HepG2 (cell line): ENCODE data around the gene RABIF. TPM values are rescaled to one million over a fixed set of nuclear protein-coding genes. Genes with fewer than 3 reads are reported as not detected.
A peak's percentile ranks its signal among the peaks of the same experiment; 100 is the strongest.

Source experiments
- ARHGAP35 ChIP-seq: sonication (generic); formaldehyde crosslinking; IDR thresholded peaks from 2 replicates; pipeline ENCODE4 v1.9.0; 2022; ENCODE audit warnings: mild to moderate bottlenecking, inconsistent platforms, moderate library complexity, missing genetic modification reagents, borderline replicate concordance
- GTF2F1 ChIP-seq: fragments of 150-350 bp; IDR thresholded peaks from 2 replicates; pipeline ENCODE4 v1.6.1; 2014; ENCODE audit warnings: low read length
- HOXA7 ChIP-seq: sonication (generic); formaldehyde crosslinking; IDR thresholded peaks from 2 replicates; pipeline ENCODE4 v1.8.1; 2022; ENCODE audit warnings: mild to moderate bottlenecking, missing genetic modification reagents, moderate library complexity
- NCOR1 ChIP-seq: fragments of 200-600 bp; sonication (generic); IDR thresholded peaks from 2 replicates; pipeline ENCODE4 v1.7.0; 2017; ENCODE audit warnings: antibody characterized with exemption, low read length, borderline replicate concordance
- PHF8 ChIP-seq: sonication (generic); formaldehyde crosslinking; IDR thresholded peaks from 2 replicates; pipeline ENCODE4 v1.5.0; 2020; ENCODE audit warnings: missing genetic modification reagents
- RBM39 ChIP-seq: fragments of 200-400 bp; formaldehyde crosslinking; IDR thresholded peaks from one replicate; pipeline ENCODE4 v1.6.1; 2018; ENCODE audit warnings: antibody characterized with exemption, mild to moderate bottlenecking, low read depth, low read length; ENCODE audit not compliant: poor library complexity, severe bottlenecking
- ZNF17 ChIP-seq: sonication (generic); formaldehyde crosslinking; IDR thresholded peaks from 2 replicates; pipeline ENCODE4 v1.5.0; 2020; ENCODE audit warnings: mild to moderate bottlenecking, missing genetic modification reagents
- ZNF180 ChIP-seq: sonication (generic); formaldehyde crosslinking; IDR thresholded peaks from 2 replicates; pipeline ENCODE4 v1.4.0; 2020; ENCODE audit warnings: low read depth, missing genetic modification reagents, borderline replicate concordance
- ZNF569 ChIP-seq: sonication (generic); formaldehyde crosslinking; IDR thresholded peaks from 2 replicates; pipeline ENCODE4 v1.5.0; 2020; ENCODE audit warnings: mild to moderate bottlenecking, missing genetic modification reagents, moderate library complexity, borderline replicate concordance
- ZNF572 ChIP-seq: sonication (generic); formaldehyde crosslinking; IDR thresholded peaks from 2 replicates; pipeline ENCODE4 v1.5.1; 2020; ENCODE audit warnings: mild to moderate bottlenecking, missing genetic modification reagents
- ZNF75D ChIP-seq: sonication (generic); formaldehyde crosslinking; IDR thresholded peaks from 2 replicates; pipeline ENCODE4 v1.8.1; 2023; ENCODE audit warnings: missing genetic modification reagents, mild to moderate bottlenecking, borderline replicate concordance
- ZNF878 ChIP-seq: sonication (generic); formaldehyde crosslinking; IDR thresholded peaks from 2 replicates; pipeline ENCODE4 v1.8.1; 2023; ENCODE audit warnings: mild to moderate bottlenecking, missing genetic modification reagents, moderate library complexity
- polyA plus RNA-seq, 8 experiments: library from polyadenylated mRNA; depleted of rRNA in 3 of 8; stranded (reverse) in 7 of 8; unstranded in 1 of 8; fragments of >200 nt; fragmentation: Illumina TruSeq in 4 of 8; extraction: Trizol in 4 of 8; gene quantifications; 2 replicates each; pipeline versions ENCODE4 v1.2.1 to v1.2.3, GENCODE V29; 2011 to 2016; ENCODE audit warnings: low read depth in 4 of 8, missing spikeins in 1 of 8, mixed read lengths in 1 of 8; ENCODE audit not compliant: insufficient read depth in 1 of 8
- total RNA-seq, 5 experiments: library from RNA; depleted of rRNA; stranded (reverse); fragments of >200 nt; fragmentation: Illumina TruSeq; extraction: Trizol; gene quantifications; 2 replicates each; pipeline ENCODE4 v1.2.3, GENCODE V29; 2016; ENCODE audit warnings: low read depth in 1 of 5
- TF ChIP-seq, protein P1 (sequence below): sonication (generic); formaldehyde crosslinking; IDR thresholded peaks from 2 replicates; pipeline ENCODE4 v1.4.0; 2020; ENCODE audit warnings: low read depth, missing genetic modification reagents
- TF ChIP-seq, protein P2 (sequence below): sonication (generic); formaldehyde crosslinking; IDR thresholded peaks from 2 replicates; pipeline ENCODE4 v1.5.0; 2020; ENCODE audit warnings: missing genetic modification reagents
- TF ChIP-seq, protein P3 (sequence below): sonication (generic); formaldehyde crosslinking; IDR thresholded peaks from 2 replicates; pipeline ENCODE4 v1.5.0; 2020; ENCODE audit warnings: missing genetic modification reagents
- TF ChIP-seq, protein P4 (sequence below): IDR thresholded peaks from 2 replicates; pipeline ENCODE4 v1.6.1; 2016; ENCODE audit warnings: missing compliant biosample characterization, missing genetic modification reagents, borderline replicate concordance
- TF ChIP-seq, protein P5 (sequence below): IDR thresholded peaks from 2 replicates; pipeline ENCODE4 v1.4.0; 2020; ENCODE audit warnings: mild to moderate bottlenecking, missing genetic modification reagents

The RABIF gene
- total and polyA plus RNA-seq, 2 of the 13 experiments (the other 11 are each of a cell fraction or from before 2014, with no cell fraction given), result 7.6 to 8.3 TPM

DNA sequence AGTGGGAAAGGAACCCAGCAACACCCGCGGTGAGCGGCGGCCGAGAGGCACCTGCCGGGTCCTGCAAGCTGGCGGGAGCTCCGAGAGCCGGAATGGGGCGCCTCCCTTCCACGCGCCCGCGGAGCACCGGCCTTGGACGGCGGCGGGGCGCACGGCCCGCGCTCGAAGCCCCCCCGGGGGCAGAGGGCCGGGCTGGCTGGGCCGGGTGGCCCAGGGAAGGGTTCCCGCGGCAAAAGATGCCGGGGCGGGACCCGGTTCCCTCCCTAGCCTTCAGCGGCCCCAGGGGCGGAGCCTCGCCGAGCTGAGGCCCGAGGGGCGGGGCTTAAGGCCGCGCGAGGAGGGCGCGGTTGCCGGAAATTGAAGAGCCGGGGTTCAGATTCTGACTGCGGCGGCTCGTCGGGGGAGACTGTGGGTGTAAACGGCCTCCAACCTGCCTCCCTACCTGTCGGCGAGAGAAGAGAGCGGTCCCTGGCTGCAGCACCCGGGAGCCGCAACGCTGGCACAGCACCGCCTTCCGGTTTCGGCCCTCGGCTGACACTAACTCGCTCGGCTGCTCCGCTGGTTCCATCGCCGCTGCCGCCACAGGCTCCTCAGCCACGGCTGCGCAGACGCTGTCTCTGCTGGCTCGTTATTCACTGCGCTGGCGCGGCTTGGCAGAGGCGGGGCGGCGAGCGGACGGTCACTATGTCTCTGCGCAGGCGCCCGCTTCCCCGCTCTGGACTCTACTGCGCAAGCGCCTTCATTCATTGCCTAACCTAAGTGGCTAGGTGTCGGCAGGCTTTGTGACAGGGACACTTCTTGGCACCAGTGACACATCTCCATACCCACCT, at the start of gene RABIF (continued):
- TF ChIP-seq, protein P1, sequence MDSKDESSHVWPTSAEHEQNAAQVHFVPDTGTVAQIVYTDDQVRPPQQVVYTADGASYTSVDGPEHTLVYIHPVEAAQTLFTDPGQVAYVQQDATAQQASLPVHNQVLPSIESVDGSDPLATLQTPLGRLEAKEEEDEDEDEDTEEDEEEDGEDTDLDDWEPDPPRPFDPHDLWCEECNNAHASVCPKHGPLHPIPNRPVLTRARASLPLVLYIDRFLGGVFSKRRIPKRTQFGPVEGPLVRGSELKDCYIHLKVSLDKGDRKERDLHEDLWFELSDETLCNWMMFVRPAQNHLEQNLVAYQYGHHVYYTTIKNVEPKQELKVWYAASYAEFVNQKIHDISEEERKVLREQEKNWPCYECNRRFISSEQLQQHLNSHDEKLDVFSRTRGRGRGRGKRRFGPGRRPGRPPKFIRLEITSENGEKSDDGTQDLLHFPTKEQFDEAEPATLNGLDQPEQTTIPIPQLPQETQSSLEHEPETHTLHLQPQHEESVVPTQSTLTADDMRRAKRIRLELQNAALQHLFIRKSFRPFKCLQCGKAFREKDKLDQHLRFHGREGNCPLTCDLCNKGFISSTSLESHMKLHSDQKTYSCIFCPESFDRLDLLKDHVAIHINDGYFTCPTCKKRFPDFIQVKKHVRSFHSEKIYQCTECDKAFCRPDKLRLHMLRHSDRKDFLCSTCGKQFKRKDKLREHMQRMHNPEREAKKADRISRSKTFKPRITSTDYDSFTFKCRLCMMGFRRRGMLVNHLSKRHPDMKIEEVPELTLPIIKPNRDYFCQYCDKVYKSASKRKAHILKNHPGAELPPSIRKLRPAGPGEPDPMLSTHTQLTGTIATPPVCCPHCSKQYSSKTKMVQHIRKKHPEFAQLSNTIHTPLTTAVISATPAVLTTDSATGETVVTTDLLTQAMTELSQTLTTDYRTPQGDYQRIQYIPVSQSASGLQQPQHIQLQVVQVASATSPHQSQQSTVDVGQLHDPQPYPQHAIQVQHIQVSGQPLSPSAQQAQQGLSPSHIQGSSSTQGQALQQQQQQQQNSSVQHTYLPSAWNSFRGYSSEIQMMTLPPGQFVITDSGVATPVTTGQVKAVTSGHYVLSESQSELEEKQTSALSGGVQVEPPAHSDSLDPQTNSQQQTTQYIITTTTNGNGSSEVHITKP, result no peak
- TF ChIP-seq PHF8, result peak; percentile 94
- TF ChIP-seq ZNF75D (CRISPR knock-in tag), result no peak
- no peak for TF ChIP-seq ZNF180 (CRISPR knock-in tag)
- TF ChIP-seq, protein P2, sequence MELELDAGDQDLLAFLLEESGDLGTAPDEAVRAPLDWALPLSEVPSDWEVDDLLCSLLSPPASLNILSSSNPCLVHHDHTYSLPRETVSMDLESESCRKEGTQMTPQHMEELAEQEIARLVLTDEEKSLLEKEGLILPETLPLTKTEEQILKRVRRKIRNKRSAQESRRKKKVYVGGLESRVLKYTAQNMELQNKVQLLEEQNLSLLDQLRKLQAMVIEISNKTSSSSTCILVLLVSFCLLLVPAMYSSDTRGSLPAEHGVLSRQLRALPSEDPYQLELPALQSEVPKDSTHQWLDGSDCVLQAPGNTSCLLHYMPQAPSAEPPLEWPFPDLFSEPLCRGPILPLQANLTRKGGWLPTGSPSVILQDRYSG (CRISPR knock-in tag), result 0 out of 2 replicates have a peak, but pooled peaks have one; percentile 70
- TF ChIP-seq NCOR1, result no peak
- TF ChIP-seq ZNF569, result no peak
- TF ChIP-seq ZNF17, result no peak
- peak; percentile 71; the same call in 1 of the 2 replicates for TF ChIP-seq ARHGAP35
- TF ChIP-seq, protein P3, sequence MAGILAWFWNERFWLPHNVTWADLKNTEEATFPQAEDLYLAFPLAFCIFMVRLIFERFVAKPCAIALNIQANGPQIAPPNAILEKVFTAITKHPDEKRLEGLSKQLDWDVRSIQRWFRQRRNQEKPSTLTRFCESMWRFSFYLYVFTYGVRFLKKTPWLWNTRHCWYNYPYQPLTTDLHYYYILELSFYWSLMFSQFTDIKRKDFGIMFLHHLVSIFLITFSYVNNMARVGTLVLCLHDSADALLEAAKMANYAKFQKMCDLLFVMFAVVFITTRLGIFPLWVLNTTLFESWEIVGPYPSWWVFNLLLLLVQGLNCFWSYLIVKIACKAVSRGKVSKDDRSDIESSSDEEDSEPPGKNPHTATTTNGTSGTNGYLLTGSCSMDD (CRISPR knock-in tag), result no peak
- TF ChIP-seq, protein P4, sequence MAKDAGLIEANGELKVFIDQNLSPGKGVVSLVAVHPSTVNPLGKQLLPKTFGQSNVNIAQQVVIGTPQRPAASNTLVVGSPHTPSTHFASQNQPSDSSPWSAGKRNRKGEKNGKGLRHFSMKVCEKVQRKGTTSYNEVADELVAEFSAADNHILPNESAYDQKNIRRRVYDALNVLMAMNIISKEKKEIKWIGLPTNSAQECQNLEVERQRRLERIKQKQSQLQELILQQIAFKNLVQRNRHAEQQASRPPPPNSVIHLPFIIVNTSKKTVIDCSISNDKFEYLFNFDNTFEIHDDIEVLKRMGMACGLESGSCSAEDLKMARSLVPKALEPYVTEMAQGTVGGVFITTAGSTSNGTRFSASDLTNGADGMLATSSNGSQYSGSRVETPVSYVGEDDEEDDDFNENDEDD, result peak; percentile 34; the same call in 1 of the 2 replicates
- TF ChIP-seq GTF2F1, result no peak
- no peak for TF ChIP-seq ZNF878 (CRISPR knock-in tag)
- TF ChIP-seq RBM39, result peak; percentile 95
- TF ChIP-seq, protein P5, sequence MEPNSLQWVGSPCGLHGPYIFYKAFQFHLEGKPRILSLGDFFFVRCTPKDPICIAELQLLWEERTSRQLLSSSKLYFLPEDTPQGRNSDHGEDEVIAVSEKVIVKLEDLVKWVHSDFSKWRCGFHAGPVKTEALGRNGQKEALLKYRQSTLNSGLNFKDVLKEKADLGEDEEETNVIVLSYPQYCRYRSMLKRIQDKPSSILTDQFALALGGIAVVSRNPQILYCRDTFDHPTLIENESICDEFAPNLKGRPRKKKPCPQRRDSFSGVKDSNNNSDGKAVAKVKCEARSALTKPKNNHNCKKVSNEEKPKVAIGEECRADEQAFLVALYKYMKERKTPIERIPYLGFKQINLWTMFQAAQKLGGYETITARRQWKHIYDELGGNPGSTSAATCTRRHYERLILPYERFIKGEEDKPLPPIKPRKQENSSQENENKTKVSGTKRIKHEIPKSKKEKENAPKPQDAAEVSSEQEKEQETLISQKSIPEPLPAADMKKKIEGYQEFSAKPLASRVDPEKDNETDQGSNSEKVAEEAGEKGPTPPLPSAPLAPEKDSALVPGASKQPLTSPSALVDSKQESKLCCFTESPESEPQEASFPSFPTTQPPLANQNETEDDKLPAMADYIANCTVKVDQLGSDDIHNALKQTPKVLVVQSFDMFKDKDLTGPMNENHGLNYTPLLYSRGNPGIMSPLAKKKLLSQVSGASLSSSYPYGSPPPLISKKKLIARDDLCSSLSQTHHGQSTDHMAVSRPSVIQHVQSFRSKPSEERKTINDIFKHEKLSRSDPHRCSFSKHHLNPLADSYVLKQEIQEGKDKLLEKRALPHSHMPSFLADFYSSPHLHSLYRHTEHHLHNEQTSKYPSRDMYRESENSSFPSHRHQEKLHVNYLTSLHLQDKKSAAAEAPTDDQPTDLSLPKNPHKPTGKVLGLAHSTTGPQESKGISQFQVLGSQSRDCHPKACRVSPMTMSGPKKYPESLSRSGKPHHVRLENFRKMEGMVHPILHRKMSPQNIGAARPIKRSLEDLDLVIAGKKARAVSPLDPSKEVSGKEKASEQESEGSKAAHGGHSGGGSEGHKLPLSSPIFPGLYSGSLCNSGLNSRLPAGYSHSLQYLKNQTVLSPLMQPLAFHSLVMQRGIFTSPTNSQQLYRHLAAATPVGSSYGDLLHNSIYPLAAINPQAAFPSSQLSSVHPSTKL (CRISPR knock-in tag), result peak; percentile 50; the same call in 1 of the 2 replicates
- no peak for TF ChIP-seq ZNF572 (CRISPR knock-in tag)
- no peak for TF ChIP-seq HOXA7
